ENCODE measurements around the gene MBTPS1.

The MBTPS1 gene

DNA sequence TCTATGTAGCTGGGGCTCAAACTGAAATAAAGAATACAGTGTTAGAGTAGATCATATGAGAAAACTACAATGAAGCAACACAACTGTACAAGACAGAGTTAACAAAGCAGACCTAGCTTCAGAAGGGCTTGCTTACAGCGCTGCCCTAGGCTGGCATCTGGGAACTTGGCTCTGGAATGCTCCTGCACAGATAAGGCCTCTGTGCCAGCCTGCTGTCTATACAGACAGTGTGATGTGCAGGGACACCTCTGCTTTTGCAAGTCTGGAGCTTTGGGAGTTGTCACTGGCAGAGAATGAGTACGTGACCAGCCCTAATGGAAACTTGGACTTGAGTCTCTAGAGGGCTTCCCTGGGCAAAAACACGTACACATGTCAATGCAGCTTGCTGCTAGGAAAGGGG, 42.0 kb downstream of the MBTPS1 start:
- DNase-seq (ENCODE audit: low spot score), result no peak

DNA sequence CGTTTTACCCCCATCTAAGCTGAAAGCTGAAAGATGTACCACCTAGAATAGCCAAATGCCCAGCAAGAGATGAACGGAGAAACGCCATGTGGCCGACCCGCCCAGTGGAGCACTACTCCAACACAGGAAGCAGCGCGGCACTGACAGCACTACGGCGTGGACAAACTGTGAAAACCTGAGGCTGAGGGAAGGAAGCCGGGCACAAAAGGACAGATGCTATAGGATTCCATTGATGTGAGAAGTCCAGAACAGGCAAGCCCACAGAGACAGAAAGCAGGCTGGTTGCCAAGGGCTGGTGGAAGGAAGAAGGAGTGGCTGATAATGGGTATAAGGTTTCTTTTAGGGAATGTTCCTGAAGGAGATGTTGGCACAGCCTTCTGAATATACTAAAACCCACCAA, 44.7 kb downstream of the MBTPS1 start:
- no peak for DNase-seq (ENCODE audit: low spot score)

GRCh38 chr16:84071121-84071520, 45.6 kb downstream of the MBTPS1 start:
- DNase-seq (ENCODE audit: low spot score), result no peak

DNA sequence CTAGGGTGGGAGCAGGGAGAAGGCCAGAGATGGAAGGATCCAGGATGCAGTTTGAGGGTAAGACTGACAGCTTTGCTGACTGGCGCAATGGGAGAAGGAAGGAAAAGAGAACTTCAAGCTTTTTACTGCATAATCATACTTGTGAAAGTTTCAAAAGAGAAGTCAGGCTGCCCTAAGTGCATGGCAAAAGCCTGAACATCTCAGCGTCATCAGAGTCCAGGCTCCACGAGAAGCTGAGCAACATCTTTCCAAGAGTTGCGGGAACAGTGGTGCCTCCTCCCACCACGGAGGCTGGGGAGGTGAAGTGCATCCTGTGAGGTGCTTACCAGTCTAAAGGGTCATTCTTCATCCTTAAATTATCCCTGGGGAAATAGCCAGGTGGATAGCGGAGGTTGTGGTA, 47.2 kb downstream of the MBTPS1 start:
- DNase-seq (ENCODE audit: low spot score), result no peak

DNA sequence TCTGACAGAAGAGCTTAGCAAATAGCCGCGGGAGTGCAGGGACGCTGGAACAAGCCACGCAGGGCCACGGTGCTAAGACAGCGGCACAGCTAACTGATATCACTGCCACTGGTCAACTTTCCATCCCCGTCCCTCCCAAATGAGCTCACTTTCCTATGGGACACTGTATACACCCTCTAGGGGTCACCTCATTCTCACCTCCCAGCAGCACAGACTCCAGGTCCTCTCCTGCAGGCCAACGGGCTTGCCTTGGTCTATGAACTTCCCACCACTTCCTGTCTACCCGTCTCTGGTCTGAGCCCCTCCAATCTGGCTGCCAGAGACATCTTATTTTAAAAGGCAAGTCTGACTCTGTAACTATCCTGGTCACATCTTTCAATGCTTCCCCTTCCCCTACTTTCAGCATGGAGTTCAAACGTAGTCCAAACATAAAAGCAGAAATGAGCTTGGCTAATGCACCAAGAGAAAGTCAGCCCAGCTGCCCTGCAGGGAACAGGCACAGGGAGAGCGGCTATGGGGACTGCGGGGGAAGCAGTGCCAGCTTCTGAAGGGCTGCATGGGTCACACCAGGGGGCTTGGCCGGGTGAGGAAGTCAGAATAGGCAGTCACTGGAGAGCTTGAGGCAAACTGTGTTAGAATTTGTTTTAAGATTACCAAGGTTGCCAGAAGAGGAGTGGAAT, 47.8 kb downstream of the MBTPS1 start:
- DNase-seq (ENCODE audit: low spot score), result no peak

DNA sequence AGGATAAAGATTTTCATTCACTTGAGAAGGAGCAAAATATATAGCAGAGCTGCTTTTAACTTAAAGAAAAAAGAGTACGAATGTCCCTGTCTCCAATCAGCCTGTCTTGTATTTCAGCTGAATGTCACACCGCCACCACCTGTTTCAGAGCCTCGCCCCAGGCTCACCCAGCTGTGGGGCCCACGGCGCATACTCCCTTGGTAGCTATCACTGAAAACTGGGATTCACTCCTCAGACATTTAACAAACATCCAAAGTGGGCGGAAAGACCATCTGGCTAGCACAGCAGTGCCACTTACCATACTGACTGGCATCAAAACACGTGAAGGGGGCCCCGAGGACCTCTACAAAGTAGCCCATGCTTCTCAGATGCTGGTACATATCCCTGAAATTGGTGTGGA, 48.7 kb downstream of the MBTPS1 start:
- no peak for DNase-seq (ENCODE audit: low spot score)

- DNase-seq (ENCODE audit: low spot score), result no peak
Measured at GRCh38 chr16:84067640-84068039, 49.1 kb downstream of the MBTPS1 start.

- DNase-seq (ENCODE audit: low spot score), result peak; percentile 59
Measured at GRCh38 chr16:84065536-84066132, 51.1 kb downstream of the MBTPS1 start.

DNA sequence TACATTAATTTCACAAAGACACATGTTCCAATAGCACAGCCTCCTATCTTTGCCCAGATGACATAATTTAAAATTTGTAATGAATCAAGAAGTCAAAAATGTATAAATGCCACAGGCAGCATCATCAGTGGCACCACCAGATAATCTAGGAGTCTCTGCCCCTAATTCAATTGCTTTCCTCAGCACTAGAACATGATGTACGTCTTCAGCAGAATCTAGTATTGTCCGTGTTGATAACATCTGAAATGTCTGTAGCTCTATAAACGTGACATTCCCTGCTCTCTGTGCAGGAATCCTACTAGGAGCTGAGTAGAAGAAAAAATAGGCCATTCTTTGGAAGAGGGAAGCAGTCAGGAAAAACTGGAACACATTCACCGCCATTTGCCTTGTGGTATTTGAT, 52.8 kb downstream of the MBTPS1 start:
- DNase-seq (ENCODE audit: low spot score), result no peak

- DNase-seq (ENCODE audit: low spot score), result peak; percentile 93
Measured at GRCh38 chr16:84062734-84063640, 53.8 kb downstream of the MBTPS1 start.

DNA sequence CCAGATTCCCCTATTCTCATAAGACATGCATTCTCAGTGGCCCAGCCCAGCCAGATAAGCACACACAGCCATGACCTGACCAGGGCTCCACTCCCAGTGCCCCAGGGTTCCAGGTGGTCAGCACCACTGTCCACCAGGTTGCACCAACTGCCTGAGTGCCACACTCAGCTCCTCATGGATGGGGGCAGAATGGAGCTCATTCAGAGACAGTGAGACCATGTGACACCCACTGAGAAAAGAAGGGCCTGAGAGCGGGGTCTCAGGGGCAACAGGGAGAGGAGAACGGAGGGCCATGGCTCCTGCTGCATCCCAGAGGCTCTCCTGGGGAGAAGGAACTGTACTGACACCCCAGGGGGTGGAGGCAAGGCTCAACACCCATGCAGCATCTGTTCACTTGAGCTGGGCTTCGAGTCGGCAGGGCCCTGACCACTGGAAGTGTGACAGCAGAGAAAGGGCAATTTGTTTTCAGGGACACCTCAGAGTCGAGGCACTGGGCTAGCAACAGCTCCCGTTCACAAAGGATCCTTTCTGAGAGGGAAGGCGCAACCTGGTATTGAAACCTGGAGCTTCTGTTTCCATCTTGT, 55.4 kb downstream of the MBTPS1 start:
- DNase-seq (ENCODE audit: low spot score), result no peak

GRCh38 chr16:84059946-84060901, 56.5 kb downstream of the MBTPS1 start:
- DNase-seq (ENCODE audit: low spot score), result no peak

- DNase-seq (ENCODE audit: low spot score), result no peak
Measured at GRCh38 chr16:84059111-84059510, 57.6 kb downstream of the MBTPS1 start.

- no peak for DNase-seq (ENCODE audit: low spot score)
Measured at GRCh38 chr16:84058664-84059063, 58.1 kb downstream of the MBTPS1 start.

GRCh38 chr16:84058211-84058610, 58.5 kb downstream of the MBTPS1 start:
- no peak for DNase-seq (ENCODE audit: low spot score)

- no peak for DNase-seq (ENCODE audit: low spot score)
Measured at GRCh38 chr16:84056933-84057332, 59.8 kb downstream of the MBTPS1 start.

- no peak for DNase-seq (ENCODE audit: low spot score)
Measured at GRCh38 chr16:84055801-84056634, 60.7 kb downstream of the MBTPS1 start.

- DNase-seq (ENCODE audit: low spot score), result no peak
Measured at GRCh38 chr16:84055366-84055765, 61.4 kb downstream of the MBTPS1 start.

DNA sequence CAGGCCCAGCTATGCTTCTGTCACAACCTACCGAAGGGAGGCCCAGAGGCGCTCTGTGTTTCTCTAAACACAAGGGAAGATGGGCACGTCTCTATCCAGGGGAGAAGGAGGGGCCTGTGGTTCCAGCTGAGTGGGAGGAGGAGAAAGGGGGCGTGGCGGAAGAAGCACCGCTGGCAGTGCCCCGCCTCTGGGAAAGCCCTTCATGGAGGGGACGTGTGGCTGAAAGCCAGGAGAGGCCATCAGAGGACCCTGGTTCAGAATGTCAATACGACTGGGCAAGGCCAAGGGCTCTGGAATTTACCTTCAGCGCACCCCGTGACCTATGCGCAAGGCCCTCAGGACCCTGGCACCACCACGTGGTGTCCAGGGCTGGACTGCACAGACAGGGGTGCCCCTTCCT, 61.8 kb downstream of the MBTPS1 start:
- peak; percentile 68 for DNase-seq (ENCODE audit: low spot score)

DNA sequence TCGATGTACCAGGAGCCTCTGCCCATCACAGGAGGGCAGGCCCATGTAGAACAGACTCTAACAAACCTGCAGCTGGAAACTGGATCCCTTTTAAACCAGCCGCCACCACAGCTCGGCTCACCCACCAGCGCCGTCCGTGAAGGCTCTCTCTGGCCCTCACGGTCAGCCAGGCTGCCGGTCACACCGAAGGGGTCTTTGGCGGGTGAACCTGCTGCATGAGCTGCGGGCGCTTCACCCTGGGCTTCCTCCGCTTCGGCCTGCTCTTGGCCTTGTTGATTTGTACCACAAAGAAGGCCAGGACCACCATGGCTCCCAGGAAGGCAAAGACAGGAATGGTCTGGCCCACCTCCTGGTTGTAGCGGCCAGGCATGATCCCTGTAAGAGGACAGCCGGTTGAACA, 62.5 kb downstream of the MBTPS1 start:
- no peak for DNase-seq (ENCODE audit: low spot score)

GRCh38 chr16:84053237-84053636, 63.5 kb downstream of the MBTPS1 start:
- DNase-seq (ENCODE audit: low spot score), result no peak

All from iPS-NIHi11 (cell line).